ENCODE measurements around the gene SIX4. TPM values are rescaled to one million over a fixed set of nuclear protein-coding genes. Genes with fewer than 3 reads are reported as not detected.
"Not testable (repeated sequence)": the region's sequence is repeated elsewhere in the genome, so short reads cannot be mapped to it uniquely, and the experiment has no call there.

Gene SIX4
- 2.5 TPM for total RNA-seq

DNA sequence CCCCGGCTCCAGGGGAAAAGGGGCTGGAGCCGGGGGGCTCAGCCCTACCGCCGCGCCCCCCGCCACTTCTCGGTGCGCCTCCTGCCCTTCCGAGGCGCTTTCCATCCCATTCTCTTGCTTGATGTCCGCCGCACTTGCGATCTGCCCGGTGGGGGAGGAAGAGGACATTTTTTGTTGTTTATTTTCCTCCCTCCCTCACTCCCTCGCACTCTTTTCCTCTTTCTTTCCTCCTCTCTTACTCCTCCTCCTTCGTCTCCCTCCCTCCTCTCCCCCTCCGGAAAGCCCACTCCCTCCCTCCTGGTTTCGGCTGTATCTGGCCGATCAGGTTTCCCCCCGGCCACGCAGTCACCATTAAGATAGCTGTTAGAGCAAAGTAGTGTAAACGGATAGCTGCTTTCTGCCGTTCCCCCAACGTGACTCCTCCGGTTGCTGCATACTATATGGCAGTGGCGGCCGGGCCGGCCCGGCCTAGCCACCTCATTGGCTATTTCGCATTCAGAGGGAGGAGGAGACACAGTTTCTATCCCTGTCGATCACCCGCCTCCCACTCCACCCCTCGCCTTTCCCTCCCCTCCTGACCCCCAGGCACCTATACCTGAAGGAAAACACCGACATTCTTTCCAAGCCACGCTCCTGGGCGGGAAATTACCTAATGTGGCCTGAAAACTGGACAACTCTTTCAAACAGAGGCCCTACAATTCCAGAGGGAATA lies at the start of gene SIX4:
SIX4 (minus strand) TSS at position 445 of the 712 bp plus-strand sequence; CDS start at position 168, 277 bp downstream.
- DNase-seq (ENCODE audit: low spot score): peak; percentile 70

DNA sequence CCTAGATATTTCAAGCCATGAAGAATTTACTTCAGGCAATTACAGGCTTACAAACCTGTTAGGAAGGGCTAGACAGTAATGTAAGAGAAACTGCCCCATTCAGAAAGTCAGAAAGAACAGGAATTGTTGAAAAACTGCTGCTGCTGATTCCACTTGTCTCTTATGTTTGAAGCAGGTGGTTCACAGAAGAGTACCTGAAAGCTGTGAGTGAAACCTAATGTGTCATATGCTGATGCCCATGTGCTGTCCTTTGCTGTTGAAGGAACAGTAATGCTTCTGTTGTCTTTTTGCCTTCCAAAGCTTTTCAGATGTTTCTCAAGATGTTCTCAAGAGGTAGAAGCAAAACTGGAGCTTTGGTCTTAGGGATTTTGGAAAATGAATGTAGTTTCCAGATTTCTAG lies 49.4 kb upstream of the SIX4 start:
- DNase-seq (ENCODE audit: low spot score): no peak

DNA sequence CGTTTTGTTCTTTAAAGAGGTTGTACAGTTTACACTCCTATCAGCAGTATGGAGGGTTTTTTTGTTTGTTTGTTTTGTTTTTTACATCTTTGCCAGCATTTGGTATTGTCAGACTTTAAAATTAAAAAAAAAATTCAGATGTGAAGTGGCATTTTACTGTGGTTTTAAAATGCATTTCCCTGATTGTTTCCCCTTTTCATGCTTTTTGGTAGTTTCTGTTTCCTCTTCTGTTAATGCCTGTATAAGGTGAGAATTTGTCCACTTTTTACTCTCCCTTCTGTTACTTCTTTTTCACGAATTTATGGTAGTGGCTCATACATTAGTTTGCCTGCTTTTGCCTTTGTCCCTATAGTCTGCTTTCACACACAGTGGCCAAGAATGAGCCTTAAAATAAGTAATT lies 47.0 kb upstream of the SIX4 start:
- DNase-seq (ENCODE audit: low spot score): no peak

GRCh38 chr14:60768602-60769001 lies 44.5 kb upstream of the SIX4 start:
- no peak for DNase-seq (ENCODE audit: low spot score)

DNA sequence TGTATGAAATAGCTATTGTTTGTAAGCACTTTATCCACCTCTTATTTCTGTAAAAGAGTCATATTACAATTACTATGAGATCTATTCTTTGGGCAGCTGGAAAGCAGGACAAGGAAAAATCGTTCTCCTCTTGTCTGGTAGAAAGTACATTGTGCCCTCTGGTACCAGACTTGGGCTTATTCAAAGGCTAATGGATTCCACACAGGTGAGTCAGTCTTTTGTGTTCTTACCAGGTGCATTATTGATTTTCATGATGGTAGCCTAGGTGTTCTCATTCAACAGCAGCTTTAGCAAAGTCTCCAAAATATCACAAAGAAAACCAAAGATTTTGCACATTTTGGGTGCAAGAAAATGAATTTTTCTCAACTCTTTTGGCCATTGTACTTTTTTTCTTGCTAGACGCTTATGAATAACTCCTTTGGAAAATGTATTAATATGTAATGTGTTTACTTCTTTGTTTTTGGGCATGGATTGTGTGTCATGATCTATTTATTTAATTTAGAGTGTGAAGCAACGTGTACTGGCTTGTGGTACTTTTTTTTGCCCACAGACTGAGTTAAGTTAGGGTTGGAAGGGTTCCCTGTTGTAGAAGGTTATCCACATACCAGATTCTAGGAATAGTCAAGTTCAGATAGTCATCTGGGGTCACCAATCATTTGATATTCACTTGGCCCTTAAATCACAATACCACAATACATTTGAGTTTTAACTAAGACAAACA lies 36.7 kb upstream of the SIX4 start:
- peak; percentile 47 for DNase-seq (ENCODE audit: low spot score)

DNA sequence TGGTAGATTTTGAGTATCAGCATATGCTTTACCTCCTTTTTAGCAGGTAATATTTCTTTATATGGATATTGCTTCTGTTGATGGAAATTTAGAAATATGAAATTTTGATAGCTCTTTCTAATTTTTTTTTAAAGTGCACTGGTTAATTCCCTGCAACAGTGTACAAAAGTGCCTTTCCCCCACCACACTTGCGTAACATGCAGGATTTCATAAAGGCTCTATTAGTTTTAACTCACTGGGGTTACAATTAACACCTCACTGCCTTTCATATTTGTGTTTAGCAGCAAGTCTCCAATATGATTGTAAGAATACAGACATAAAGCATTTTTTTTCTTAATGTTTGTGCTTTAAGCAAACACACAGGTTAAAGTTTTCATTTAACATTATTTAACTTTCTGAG lies 36.1 kb upstream of the SIX4 start:
- DNase-seq (ENCODE audit: low spot score): no peak

DNA sequence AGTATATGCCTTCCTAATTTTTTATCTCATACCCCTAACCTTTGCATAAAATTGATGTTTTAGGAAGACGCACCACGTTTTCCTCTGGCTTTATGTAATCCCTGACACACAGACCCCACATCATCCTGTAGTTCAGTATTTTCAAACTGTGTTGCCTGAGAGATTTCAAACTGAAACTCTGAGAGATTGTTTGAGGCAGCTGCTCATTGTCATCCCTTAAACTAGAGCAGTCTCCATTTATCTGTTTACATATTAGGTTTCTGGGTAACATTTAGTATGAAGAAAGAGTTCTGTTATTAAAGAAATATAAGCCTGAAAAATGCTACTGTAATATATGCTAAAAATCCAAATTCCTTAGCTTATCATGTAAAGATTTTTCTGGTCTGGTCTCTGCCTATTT lies 34.7 kb upstream of the SIX4 start:
- no peak for DNase-seq (ENCODE audit: low spot score)

DNA sequence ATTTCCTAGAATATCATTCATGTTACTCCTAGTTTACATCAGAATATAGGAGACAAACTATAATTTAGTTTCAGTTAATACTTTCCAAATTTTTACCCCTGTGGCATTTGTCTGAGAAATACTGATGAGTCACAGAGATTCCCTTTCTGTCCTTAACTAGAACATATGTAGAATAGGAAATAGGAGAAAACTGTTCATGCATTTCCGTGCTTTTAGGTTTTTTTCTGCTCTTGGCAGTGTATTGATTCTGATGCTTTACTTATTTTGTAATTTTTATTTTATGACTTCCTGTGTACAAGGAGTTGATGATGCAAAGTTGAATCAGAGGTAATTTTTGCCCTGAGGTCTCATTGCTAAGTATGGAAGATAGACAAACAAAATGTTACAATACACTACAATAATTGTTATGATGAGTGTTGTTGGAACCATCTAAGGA lies 33.4 kb upstream of the SIX4 start:
- DNase-seq (ENCODE audit: low spot score): no peak

DNA sequence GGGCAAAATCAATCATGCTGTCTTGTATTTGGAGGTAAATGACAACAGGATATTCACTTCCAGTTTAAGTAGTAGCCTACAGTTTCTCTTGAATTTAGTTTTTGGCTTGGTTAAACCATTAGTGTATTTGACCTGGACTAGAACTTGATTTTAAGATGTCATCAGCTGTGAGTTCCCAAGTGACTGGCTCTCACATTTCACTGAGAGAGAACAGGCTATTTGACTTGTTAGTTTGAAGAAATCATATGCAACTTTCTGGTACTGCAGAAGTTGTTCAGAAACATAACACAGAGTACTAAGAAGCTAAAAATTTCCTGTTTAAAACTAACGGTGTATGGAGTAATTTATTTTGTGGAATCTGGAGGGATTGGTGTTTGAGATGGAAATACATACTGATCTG lies 32.7 kb upstream of the SIX4 start:
- DNase-seq (ENCODE audit: low spot score): no peak

DNA sequence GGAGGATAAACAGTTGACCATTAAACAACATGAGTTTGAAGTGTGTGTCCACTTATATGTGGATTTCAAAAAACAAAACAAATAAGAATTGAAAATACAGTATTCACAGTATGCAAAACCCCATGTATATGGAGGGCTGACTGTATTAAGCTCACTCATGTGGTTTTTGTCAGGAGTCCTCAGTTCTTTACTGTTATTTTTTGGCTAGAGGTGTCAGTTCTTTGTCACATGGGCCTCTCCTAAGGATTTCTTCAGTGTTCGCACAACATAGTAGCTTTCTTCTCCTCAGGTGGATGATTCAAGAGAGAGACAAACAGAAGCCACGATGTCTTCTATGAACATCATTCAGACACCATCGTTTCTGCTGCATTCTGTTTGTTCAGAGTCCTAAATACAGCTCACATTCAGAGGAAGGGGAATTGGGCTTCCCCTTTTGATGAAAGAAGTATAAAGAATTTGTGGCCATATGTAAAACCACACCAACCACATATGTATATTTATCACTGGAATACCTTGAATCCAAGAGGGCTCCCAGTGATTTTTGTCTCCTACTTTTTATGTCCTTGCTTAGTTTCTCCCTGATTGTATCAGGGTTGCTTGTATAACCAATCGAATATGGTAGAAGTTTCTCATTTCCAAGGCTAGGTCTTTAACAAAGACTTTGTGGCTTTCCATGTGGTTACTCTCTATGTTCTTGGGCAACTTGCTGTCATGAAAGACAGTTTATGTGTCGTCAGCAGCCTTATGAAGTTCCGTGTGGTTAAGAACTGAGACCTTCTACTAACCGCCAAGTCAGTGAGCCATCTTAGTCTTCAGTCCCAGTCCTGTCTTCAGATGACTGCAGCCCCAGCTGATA lies 29.3 kb upstream of the SIX4 start:
- DNase-seq (ENCODE audit: low spot score): peak; percentile 25

DNA sequence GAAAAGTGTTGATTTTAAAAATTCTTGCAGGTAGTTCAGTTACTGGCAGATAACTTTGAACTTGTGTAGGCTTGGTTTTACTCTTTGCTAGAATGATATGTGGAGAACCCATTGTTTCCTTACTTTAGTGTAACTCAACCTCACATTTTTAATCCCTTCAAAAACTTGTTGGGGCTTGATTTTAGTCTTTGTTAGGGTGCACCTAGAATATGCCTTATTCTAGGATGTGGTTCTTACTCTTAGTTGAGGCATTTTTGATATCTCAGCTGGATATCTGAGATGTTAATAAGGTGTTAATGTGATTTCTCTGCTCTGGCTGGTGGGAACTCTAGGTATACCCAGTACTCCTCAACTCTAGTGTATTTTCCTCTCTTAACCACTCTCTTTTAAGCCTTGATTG lies 20.4 kb upstream of the SIX4 start:
- DNase-seq (ENCODE audit: low spot score): no peak

- DNase-seq (ENCODE audit: low spot score): no peak
These were observed 14.8 kb upstream of the SIX4 start for GRCh38 chr14:60738843-60739508.

GRCh38 chr14:60736494-60736893 lies 12.3 kb upstream of the SIX4 start:
- DNase-seq (ENCODE audit: low spot score): no peak

GRCh38 chr14:60735416-60735815 lies 11.3 kb upstream of the SIX4 start:
- DNase-seq (ENCODE audit: low spot score): no peak

DNA sequence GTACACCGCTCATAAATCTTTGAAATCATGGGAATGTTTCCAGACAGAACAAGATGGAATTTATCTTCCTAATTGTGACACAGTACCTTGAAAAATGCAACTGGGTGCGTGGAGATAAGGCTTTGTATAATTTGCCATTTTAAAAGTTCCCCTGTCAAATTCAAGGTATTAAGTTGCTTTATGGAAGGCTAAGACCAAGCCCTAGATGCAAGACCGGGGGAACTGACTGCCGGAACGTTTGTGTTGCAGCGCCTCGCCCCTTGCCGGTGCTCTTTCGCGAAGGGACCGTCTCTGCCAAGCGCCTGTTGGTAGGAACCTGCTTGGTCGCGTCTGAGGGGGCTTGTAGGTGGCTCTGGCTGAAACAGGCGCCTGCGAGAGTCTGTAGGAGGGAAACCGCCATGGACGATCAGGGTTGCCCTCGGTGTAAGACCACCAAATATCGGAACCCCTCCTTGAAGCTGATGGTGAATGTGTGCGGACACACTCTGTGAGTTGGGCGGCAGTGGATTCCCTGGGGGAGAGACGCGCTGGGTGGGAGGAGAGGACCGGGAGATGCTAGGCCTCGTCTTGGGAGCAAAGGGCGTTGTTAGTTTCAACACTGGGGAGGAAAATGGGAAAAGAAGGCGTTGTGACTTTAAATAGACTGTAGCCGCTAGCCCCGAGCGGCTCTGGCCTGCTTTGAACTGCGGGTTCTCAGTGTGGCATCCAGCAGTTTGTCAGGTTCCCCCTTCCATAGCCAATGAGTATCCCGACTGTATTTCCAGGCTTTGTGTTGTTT lies 10.5 kb upstream of the SIX4 start, which contains the start of gene MNAT1:
MNAT1 (plus strand) TSS at position 297 of the 778 bp plus-strand sequence; CDS start at position 399, 102 bp downstream.
- DNase-seq (ENCODE audit: low spot score): peak; percentile 69

GRCh38 chr14:60732840-60733483 lies 8.8 kb upstream of the SIX4 start:
- DNase-seq (ENCODE audit: low spot score): no peak

DNA sequence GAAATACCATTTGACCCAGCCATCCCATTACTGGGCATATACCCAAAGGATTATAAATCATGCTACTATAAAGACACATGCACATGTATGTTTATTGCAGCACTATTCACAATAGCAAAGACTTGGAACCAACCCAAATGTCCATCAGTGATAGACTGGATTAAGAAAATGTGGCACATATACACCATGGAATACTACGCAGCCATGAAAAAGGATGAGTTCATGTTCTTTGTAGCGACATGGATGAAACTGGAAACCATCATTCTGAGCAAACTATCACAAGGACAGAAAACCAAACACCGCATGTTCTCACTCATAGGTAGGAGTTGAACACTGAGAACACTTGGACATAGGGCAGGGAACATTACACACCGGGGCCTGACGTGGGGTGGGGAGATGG lies 7.1 kb upstream of the SIX4 start:
- not testable (repeated sequence) for DNase-seq (ENCODE audit: low spot score)

- DNase-seq (ENCODE audit: low spot score): peak; percentile 28
These were observed 840 bp downstream of the SIX4 start for GRCh38 chr14:60723116-60723906.

DNA sequence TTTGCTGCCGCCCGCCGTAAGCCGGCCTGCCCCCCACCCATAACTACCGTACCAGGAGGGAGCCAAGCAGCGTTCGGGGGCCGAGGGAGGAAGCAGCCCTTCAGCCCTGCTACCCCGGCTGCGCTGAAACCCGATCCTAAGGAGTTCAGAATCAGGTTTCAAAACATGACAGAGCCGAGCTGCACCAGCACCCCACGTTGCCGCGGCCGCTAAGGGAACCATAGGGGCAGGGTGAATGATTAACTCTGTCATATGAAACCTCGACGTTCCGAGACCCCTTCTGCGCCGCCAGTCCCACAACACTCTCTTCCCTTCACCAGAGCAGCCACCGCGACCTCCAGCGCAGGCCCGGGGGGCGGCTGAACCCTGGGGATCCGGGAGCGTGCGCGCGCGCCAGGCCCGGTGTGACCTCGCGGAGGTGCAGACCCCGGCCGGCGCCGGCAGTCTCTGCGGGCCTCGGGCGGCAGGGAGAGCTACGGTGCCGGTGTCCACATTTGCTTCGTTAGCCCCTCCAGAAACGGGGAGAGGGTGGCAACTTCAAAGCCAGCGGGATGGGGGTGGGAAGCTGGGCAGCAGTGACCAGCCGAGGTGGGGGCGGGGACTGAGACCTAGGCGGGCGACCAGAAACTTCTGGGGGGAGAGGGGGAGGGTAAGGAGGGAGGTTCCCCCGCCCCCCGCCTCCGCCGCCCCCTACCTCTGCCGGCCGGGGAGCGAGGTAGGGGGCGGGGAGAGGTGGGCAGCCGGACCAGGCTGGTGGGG lies 1.6 kb downstream of the SIX4 start:
- no peak for DNase-seq (ENCODE audit: low spot score)
